T-helper 1 cell treated with Interleukin-12 subunit alpha and Interleukin-12 subunit beta and Interleukin-4 antibody, amounts not matched to agents 30 μg/mL and 1 μg/mL, for 36 hours (primary cell): ENCODE measurements around the gene WDR20.

Experiments used
- H3K27ac Mint-ChIP-seq: one replicate; pipeline ENCODE4 v1.8.0; 2021; ENCODE audit warnings: mild to moderate bottlenecking, mixed read lengths
- H3K27me3 Mint-ChIP-seq: one replicate; pipeline ENCODE4 v1.8.0; 2021; ENCODE audit warnings: low read depth, mixed read lengths
- H3K36me3 Mint-ChIP-seq: one replicate; pipeline ENCODE4 v1.8.0; 2021; ENCODE audit warnings: low read depth, mixed read lengths
- H3K4me1 Mint-ChIP-seq: one replicate; pipeline ENCODE4 v1.8.0; 2021; ENCODE audit warnings: low read depth, mixed read lengths
- H3K4me3 Mint-ChIP-seq: one replicate; pipeline ENCODE4 v1.8.0; 2021; ENCODE audit warnings: mild to moderate bottlenecking, moderate library complexity, mixed read lengths
- H3K9me3 Mint-ChIP-seq: one replicate; pipeline ENCODE4 v1.8.0; 2021; ENCODE audit warnings: mixed read lengths

WDR20 gene

GRCh38 chr14:102249981-102250380 is 110.3 kb downstream of the WDR20 start:
- H3K27me3 Mint-ChIP-seq: peaks cover 3% of the 10 kb centered on the region
- no peaks in the 10 kb centered on the region for H3K9me3 Mint-ChIP-seq
- no peaks in the 10 kb centered on the region for H3K36me3 Mint-ChIP-seq
- no peak overlapping the region for H3K4me3 Mint-ChIP-seq
- H3K27ac Mint-ChIP-seq: no peak overlapping the region
- no peaks in the 10 kb centered on the region for H3K4me1 Mint-ChIP-seq

GRCh38 chr14:102250636-102251035 is 110.9 kb downstream of the WDR20 start:
- no peaks in the 10 kb centered on the region for H3K9me3 Mint-ChIP-seq
- H3K27ac Mint-ChIP-seq: no peak overlapping the region
- no peaks in the 10 kb centered on the region for H3K36me3 Mint-ChIP-seq
- H3K4me3 Mint-ChIP-seq: no peak overlapping the region
- peaks cover 3% of the 10 kb centered on the region for H3K27me3 Mint-ChIP-seq
- no peaks in the 10 kb centered on the region for H3K4me1 Mint-ChIP-seq

GRCh38 chr14:102251161-102251560 is 111.5 kb downstream of the WDR20 start:
- H3K4me1 Mint-ChIP-seq: no peaks in the 10 kb centered on the region
- H3K9me3 Mint-ChIP-seq: no peaks in the 10 kb centered on the region
- no peak overlapping the region for H3K27ac Mint-ChIP-seq
- no peaks in the 10 kb centered on the region for H3K36me3 Mint-ChIP-seq
- no peak overlapping the region for H3K4me3 Mint-ChIP-seq
- H3K27me3 Mint-ChIP-seq: peaks cover 3% of the 10 kb centered on the region

GRCh38 chr14:102252834-102253801 is 113.4 kb downstream of the WDR20 start:
- Mint-ChIP-seq H3K4me3 (no peak overlapping the region), H3K27ac (no peak overlapping the region), H3K27me3 (peaks cover 3% of the 10 kb centered on the region), H3K36me3 (no peaks in the 10 kb centered on the region), H3K9me3 (no peaks in the 10 kb centered on the region), H3K4me1 (no peaks in the 10 kb centered on the region)

- H3K4me3 Mint-ChIP-seq: no peak overlapping the region
- H3K4me1 Mint-ChIP-seq: no peaks in the 10 kb centered on the region
- no peak overlapping the region for H3K27ac Mint-ChIP-seq
- no peaks in the 10 kb centered on the region for H3K36me3 Mint-ChIP-seq
- H3K9me3 Mint-ChIP-seq: no peaks in the 10 kb centered on the region
- H3K27me3 Mint-ChIP-seq: peaks cover 3% of the 10 kb centered on the region
These were observed 115.9 kb downstream of the WDR20 start for GRCh38 chr14:102255401-102256190.

- no peaks in the 10 kb centered on the region for H3K36me3 Mint-ChIP-seq
- H3K4me3 Mint-ChIP-seq: no peak overlapping the region
- H3K27me3 Mint-ChIP-seq: peaks cover 3% of the 10 kb centered on the region
- H3K27ac Mint-ChIP-seq: no peak overlapping the region
- no peaks in the 10 kb centered on the region for H3K4me1 Mint-ChIP-seq
- H3K9me3 Mint-ChIP-seq: no peaks in the 10 kb centered on the region
These were observed 117.0 kb downstream of the WDR20 start for GRCh38 chr14:102256716-102257115.

GRCh38 chr14:102258136-102258535 is 118.4 kb downstream of the WDR20 start:
- Mint-ChIP-seq H3K4me1 (no peaks in the 10 kb centered on the region), H3K27me3 (peaks cover 2% of the 10 kb centered on the region), H3K36me3 (no peaks in the 10 kb centered on the region), H3K27ac (no peak overlapping the region), H3K9me3 (no peaks in the 10 kb centered on the region), H3K4me3 (no peak overlapping the region)
